ENCODE measurements around the gene TBK1.

The TBK1 gene

DNA sequence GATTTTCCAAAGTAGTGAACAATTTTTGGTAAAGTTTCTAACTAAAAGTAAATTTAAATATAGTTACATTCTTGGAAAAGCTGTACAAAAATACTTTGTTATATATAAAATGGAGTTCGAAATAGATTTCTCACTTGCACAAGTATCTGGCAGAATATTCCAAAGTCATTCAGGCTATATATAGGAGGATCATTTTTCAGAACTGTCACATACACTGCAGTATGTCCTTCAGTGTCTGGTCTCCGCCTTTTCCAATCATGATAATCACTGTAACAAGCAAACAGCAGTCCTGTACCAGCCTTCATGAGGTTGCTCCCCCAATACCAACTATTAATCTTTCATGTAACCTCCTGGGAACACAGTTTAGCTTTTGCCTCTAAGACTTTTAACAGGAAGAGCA lies 18.6 kb downstream of the TBK1 start:
- TF ChIP-seq, protein P1, sequence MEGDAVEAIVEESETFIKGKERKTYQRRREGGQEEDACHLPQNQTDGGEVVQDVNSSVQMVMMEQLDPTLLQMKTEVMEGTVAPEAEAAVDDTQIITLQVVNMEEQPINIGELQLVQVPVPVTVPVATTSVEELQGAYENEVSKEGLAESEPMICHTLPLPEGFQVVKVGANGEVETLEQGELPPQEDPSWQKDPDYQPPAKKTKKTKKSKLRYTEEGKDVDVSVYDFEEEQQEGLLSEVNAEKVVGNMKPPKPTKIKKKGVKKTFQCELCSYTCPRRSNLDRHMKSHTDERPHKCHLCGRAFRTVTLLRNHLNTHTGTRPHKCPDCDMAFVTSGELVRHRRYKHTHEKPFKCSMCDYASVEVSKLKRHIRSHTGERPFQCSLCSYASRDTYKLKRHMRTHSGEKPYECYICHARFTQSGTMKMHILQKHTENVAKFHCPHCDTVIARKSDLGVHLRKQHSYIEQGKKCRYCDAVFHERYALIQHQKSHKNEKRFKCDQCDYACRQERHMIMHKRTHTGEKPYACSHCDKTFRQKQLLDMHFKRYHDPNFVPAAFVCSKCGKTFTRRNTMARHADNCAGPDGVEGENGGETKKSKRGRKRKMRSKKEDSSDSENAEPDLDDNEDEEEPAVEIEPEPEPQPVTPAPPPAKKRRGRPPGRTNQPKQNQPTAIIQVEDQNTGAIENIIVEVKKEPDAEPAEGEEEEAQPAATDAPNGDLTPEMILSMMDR (IDR thresholded peaks at IDR 0.05; ENCODE audit: low read length, missing control alignments): no peak
- H3K4me3 ChIP-seq (replicated peaks; ENCODE audit: low read depth, low read length): no peak overlapping the region
- no peak for DNase-seq (ENCODE audit: low read depth)

DNA sequence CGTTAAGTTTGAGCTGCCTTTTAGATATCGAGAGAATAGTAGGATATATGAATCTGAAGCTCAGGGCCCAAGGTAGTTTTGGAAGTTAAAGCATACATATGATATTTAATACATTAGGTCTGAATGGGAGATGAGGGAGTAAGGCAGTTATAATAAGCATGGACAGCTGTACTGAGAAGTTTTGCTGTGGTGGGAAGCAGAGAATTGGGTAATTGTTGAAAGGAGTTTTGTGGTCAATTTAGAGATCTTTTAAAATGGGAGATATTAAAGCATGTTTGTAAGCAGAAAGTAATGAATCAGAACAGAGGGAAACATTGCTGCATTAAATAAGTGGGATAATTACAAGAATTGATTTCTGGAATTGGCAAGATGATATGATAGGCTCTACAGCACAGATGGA lies 21.3 kb downstream of the TBK1 start:
- no peak for DNase-seq (ENCODE audit: low read depth)
- H3K4me3 ChIP-seq (replicated peaks; ENCODE audit: low read depth, low read length): no peak overlapping the region
- TF ChIP-seq, protein P1 (IDR thresholded peaks at IDR 0.05; ENCODE audit: low read length, missing control alignments): no peak

DNA sequence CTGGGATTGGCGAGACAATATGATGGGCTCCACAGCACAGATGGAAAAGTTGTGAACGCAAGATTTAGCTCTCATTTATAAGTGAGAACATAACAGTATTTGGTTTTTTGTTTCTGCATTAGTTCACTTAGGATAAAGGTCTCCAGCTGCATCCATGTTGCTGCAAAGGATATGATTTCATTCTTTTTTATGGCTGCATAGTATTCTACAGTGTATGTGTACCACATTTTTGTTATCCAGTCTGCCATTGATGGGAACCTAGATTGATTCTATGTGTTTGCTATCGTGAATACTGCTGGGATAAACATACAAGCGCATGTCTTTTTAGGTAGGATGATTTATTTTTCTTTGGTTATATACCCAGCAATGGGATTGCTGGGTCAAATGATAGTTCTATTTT lies 23.6 kb downstream of the TBK1 start:
- TF ChIP-seq, protein P1 (IDR thresholded peaks at IDR 0.05; ENCODE audit: low read length, missing control alignments): no peak
- no peak overlapping the region for H3K4me3 ChIP-seq (replicated peaks; ENCODE audit: low read depth, low read length)
- no peak for DNase-seq (ENCODE audit: low read depth)

DNA sequence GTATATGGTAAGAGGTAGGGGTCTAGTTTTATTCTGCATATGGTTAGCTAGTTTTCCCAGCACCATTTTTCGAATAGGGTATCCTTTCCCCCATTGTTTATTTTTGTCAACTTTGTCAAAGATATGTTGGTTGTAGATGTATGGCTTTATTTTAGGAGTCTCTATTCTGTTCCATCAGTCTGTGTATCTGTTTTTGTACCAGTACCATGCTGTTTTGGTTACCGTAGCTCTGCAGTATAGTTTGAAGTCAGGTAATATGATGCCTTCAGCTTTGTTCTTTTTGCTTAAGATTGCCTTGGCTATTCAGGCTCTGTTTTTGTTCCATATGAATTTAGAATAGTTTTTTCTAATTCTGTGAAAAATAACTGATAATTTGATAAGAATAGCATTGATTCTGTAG lies 24.9 kb downstream of the TBK1 start:
- no peak overlapping the region for H3K4me3 ChIP-seq (replicated peaks; ENCODE audit: low read depth, low read length)
- no peak for DNase-seq (ENCODE audit: low read depth)
- TF ChIP-seq, protein P1 (IDR thresholded peaks at IDR 0.05; ENCODE audit: low read length, missing control alignments): no peak

DNA sequence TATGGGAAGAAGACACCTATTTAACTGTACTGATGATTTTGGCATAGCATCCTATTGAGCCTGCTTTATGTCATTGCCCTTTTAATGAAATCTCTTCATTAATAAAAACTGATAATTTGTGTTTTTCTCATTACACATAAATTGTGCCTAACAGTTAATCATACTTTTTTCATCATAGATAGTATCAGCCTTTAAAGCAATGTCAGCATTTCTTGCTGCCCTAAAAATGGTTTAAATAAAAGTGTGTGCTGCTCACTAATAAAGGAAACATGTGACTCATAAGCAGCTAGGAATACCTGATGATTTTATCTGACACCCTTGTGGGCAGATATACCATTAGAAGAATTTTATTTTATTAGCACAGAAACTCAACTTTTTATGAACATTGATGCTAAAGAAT lies 26.7 kb downstream of the TBK1 start:
- no peak for DNase-seq (ENCODE audit: low read depth)
- H3K4me3 ChIP-seq (replicated peaks; ENCODE audit: low read depth, low read length): no peak overlapping the region
- TF ChIP-seq, protein P1 (IDR thresholded peaks at IDR 0.05; ENCODE audit: low read length, missing control alignments): no peak

DNA sequence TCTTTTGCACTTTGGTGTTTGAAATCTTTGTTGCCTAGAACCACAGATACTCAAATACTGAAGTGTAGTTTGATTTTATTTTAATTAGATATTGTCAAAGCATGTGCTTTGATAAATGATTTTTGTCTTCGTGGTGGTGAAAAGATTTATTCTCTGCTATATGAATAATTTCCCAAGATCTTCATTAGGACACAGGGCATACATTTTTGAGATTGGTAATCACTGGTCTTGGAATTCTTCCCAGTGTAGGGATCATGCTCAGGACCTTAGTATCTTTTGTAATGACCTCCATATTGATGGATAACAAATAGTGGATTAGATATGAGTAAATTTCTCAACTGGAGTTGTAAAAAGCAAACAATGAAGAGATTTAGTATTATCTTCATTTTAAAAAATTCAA lies 28.2 kb downstream of the TBK1 start:
- H3K4me3 ChIP-seq (replicated peaks; ENCODE audit: low read depth, low read length): no peak overlapping the region
- TF ChIP-seq, protein P1 (IDR thresholded peaks at IDR 0.05; ENCODE audit: low read length, missing control alignments): no peak
- no peak for DNase-seq (ENCODE audit: low read depth)

DNA sequence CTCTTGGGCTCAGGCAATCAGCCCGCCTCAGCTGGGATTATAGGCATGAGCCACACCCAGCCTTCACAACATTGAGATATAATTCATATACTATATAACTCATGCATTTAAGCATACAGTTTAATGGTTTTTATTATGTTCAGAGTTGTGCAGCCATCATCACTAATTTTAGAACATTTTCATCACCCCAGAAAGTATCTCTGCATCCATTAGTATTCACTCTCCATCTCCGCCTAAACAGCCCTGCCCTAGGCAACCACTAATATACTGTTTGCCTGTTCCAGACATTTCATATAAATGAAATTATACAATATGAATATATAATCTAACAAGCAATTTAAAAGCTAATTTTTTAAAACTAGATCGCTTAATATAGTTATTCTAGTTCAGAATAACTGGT lies 34.7 kb downstream of the TBK1 start:
- H3K4me3 ChIP-seq (replicated peaks; ENCODE audit: low read depth, low read length): no peak overlapping the region
- DNase-seq (ENCODE audit: low read depth): no peak
- TF ChIP-seq, protein P1 (IDR thresholded peaks at IDR 0.05; ENCODE audit: low read length, missing control alignments): no peak
